SH-SY5Y (cell line): ENCODE data around the gene FBXW12.

Experiments
- GATA2 ChIP-seq: IDR thresholded peaks from 2 replicates; pipeline ENCODE4 v1.6.1; 2011; ENCODE audit warnings: mild to moderate bottlenecking, low read depth, low read length
- GATA3 ChIP-seq: IDR thresholded peaks from 2 replicates; pipeline ENCODE4 v1.6.1; 2011; ENCODE audit warnings: low read depth, mild to moderate bottlenecking, low read length, moderate library complexity

DNA sequence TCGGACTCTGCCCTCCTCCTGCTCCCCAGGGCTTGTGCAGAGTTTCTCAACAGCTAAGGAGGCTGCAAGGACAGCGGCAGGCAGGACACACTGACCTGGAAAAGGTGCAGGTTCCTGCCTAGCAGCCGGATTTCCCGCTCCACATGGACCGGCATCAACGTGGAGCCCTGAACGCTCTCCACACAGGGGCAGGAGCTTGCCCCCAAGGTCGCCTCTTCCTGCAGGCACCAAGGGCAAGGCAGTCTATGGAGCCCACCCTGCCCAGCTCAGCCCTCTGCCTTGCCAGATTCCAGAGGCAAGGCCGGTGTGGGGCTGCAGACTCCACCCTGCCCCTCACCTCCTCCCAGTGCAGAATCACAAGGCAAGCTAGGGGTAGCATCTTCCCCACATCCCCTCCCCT is 47.1 kb downstream of the FBXW12 start:
- TF ChIP-seq GATA3: no peak
- TF ChIP-seq GATA2: no peak
